HepG2 (cell line): Measurements from ENCODE around the gene UBE2Q1. TPM values are rescaled to one million over a fixed set of nuclear protein-coding genes. Genes with fewer than 3 reads are reported as not detected.
A peak's percentile ranks its signal among the peaks of the same experiment; 100 is the strongest.

Source experiments
- CBX1 ChIP-seq: IDR thresholded peaks from one replicate; pipeline ENCODE4 v1.6.1; 2016; ENCODE audit warnings: antibody characterized with exemption, low read depth
- HNRNPUL1 ChIP-seq: fragments of 200-400 bp; formaldehyde crosslinking; IDR thresholded peaks from 2 replicates; pipeline ENCODE4 v1.6.1; 2017; ENCODE audit warnings: low read depth, mild to moderate bottlenecking, low read length, moderate library complexity
- MAZ ChIP-seq, 2 experiments: sonication (generic) in 1 of 2; formaldehyde crosslinking in 1 of 2; IDR thresholded peaks; 2 replicates each; pipeline versions ENCODE4 v1.5.0 to v1.6.1; 2012 to 2020; ENCODE audit warnings: low read depth in 2 of 2, mild to moderate bottlenecking in 2 of 2, borderline replicate concordance in 1 of 2, improper control_type of control experiment in 1 of 2, low read length in 1 of 2, missing genetic modification reagents in 1 of 2, moderate library complexity in 1 of 2
- SP2 ChIP-seq: sonication (generic); formaldehyde crosslinking; IDR thresholded peaks from 2 replicates; pipeline ENCODE4 v1.5.1; 2020; ENCODE audit warnings: mild to moderate bottlenecking, missing genetic modification reagents
- SRF ChIP-seq: IDR thresholded peaks from 2 replicates; pipeline ENCODE4 v1.6.1; 2011; ENCODE audit warnings: mild to moderate bottlenecking, low read depth, low read length, moderate library complexity
- STAG1 ChIP-seq: sonication (generic); formaldehyde crosslinking; IDR thresholded peaks from 2 replicates; pipeline ENCODE4 v1.4.0; 2020; ENCODE audit warnings: missing genetic modification reagents
- TOPORS ChIP-seq: sonication (generic); formaldehyde crosslinking; IDR thresholded peaks from 2 replicates; pipeline ENCODE4 v1.8.0; 2023; ENCODE audit warnings: mild to moderate bottlenecking, missing genetic modification reagents
- ZFP82 ChIP-seq: sonication (generic); formaldehyde crosslinking; IDR thresholded peaks from 2 replicates; pipeline ENCODE4 v1.5.1; 2020; ENCODE audit warnings: mild to moderate bottlenecking, missing genetic modification reagents, borderline replicate concordance
- ZKSCAN5 ChIP-seq: sonication (generic); formaldehyde crosslinking; IDR thresholded peaks from 2 replicates; pipeline ENCODE4 v1.5.1; 2020; ENCODE audit warnings: mild to moderate bottlenecking, missing genetic modification reagents
- ZNF138 ChIP-seq: sonication (generic); formaldehyde crosslinking; IDR thresholded peaks from 2 replicates; pipeline ENCODE4 v1.5.0; 2020; ENCODE audit warnings: mild to moderate bottlenecking, low read depth, missing genetic modification reagents
- ZNF232 ChIP-seq: sonication (generic); formaldehyde crosslinking; IDR thresholded peaks from 2 replicates; pipeline ENCODE4 v1.4.0; 2020; ENCODE audit warnings: missing genetic modification reagents, borderline replicate concordance
- polyA plus RNA-seq, 8 experiments: library from polyadenylated mRNA; depleted of rRNA in 3 of 8; stranded (reverse) in 7 of 8; unstranded in 1 of 8; fragments of >200 nt; fragmentation: Illumina TruSeq in 4 of 8; extraction: Trizol in 4 of 8; gene quantifications; 2 replicates each; pipeline versions ENCODE4 v1.2.1 to v1.2.3, GENCODE V29; 2011 to 2016; ENCODE audit warnings: low read depth in 4 of 8, missing spikeins in 1 of 8, mixed read lengths in 1 of 8; ENCODE audit not compliant: insufficient read depth in 1 of 8
- total RNA-seq, 5 experiments: library from RNA; depleted of rRNA; stranded (reverse); fragments of >200 nt; fragmentation: Illumina TruSeq; extraction: Trizol; gene quantifications; 2 replicates each; pipeline ENCODE4 v1.2.3, GENCODE V29; 2016; ENCODE audit warnings: low read depth in 1 of 5
- TF ChIP-seq, protein P1 (sequence below): fragments of 450-650 bp; IDR thresholded peaks from 2 replicates; pipeline ENCODE4 v1.6.1; 2016
- TF ChIP-seq, protein P2 (sequence below): sonication (generic); formaldehyde crosslinking; IDR thresholded peaks from 2 replicates; pipeline ENCODE4 v1.8.1; 2023; ENCODE audit warnings: mild to moderate bottlenecking, missing genetic modification reagents, borderline replicate concordance
- TF ChIP-seq, protein P3 (sequence below): sonication (generic); formaldehyde crosslinking; IDR thresholded peaks from 2 replicates; pipeline ENCODE4 v1.8.0; 2022; ENCODE audit warnings: mild to moderate bottlenecking, missing genetic modification reagents, borderline replicate concordance
- TF ChIP-seq, protein P4 (sequence below): sonication (generic); formaldehyde crosslinking; IDR thresholded peaks from 2 replicates; pipeline ENCODE4 v1.4.0; 2020; ENCODE audit warnings: missing genetic modification reagents, low read depth, mild to moderate bottlenecking, borderline replicate concordance
- TF ChIP-seq, protein P5 (sequence below): sonication (generic); formaldehyde crosslinking; conservative IDR thresholded peaks from 2 replicates; pipeline ENCODE4 v1.4.0; 2020; ENCODE audit warnings: mild to moderate bottlenecking, missing genetic modification reagents, moderate library complexity
- TF ChIP-seq, protein P6 (sequence below): sonication (generic); formaldehyde crosslinking; IDR thresholded peaks from 2 replicates; pipeline ENCODE4 v1.5.1; 2020; ENCODE audit warnings: missing genetic modification reagents, mild to moderate bottlenecking, borderline replicate concordance

The UBE2Q1 gene
- total and polyA plus RNA-seq, 2 of the 13 experiments (the other 11 are each of a cell fraction or from before 2014, with no cell fraction given), result 11.7 to 41.7 TPM

DNA sequence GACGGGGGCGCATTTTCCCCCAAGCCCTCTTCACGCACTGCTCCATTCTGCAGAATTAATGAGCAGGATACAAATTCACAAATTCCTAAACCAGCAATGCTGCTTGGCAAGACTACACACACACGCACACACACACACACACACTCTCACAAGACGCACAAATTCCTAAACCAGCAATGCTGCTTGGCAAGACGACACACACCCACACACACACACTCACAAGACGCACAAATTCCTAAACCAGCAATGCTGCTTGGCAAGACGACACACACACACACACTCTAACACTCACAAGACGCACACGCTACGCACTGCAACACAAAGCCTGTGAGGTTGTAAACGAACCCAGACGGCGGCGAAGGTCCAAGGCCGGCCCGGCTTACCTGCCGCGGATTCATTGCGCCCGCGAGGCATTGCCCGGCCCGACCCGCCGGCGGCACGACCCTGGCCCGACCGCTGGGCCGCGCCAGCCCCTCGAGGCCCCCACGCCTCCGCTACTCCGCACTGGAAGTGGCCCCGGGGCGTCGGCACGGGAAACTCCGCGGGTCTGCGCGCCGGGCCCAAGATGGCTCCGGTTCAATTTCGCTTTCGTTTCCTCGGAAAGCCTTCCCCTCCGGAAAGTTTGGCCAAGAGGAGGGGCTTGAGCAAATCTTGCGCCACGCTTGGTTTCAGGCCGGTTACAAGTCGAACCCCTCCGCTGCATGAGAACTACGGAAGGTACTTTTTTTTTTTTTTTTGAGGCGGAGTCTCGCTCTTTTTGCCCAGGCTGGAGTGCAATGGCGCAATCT is 49.3 kb upstream of the UBE2Q1 start, which contains the start of gene ADAR (continued):
- TF ChIP-seq, protein P1, sequence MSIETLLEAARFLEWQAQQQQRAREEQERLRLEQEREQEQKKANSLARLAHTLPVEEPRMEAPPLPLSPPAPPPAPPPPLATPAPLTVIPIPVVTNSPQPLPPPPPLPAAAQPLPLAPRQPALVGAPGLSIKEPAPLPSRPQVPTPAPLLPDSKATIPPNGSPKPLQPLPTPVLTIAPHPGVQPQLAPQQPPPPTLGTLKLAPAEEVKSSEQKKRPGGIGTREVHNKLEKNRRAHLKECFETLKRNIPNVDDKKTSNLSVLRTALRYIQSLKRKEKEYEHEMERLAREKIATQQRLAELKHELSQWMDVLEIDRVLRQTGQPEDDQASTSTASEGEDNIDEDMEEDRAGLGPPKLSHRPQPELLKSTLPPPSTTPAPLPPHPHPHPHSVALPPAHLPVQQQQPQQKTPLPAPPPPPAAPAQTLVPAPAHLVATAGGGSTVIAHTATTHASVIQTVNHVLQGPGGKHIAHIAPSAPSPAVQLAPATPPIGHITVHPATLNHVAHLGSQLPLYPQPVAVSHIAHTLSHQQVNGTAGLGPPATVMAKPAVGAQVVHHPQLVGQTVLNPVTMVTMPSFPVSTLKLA, result no peak
- TF ChIP-seq, protein P2, sequence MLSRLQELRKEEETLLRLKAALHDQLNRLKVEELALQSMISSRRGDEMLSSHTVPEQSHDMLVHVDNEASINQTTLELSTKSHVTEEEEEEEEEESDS (CRISPR knock-in tag), result no peak
- no peak for TF ChIP-seq STAG1 (CRISPR knock-in tag)
- TF ChIP-seq CBX1, result peak; percentile 23
- no peak for TF ChIP-seq ZKSCAN5 (CRISPR knock-in tag)
- no peak for TF ChIP-seq SP2 (CRISPR knock-in tag)
- TF ChIP-seq, protein P3, sequence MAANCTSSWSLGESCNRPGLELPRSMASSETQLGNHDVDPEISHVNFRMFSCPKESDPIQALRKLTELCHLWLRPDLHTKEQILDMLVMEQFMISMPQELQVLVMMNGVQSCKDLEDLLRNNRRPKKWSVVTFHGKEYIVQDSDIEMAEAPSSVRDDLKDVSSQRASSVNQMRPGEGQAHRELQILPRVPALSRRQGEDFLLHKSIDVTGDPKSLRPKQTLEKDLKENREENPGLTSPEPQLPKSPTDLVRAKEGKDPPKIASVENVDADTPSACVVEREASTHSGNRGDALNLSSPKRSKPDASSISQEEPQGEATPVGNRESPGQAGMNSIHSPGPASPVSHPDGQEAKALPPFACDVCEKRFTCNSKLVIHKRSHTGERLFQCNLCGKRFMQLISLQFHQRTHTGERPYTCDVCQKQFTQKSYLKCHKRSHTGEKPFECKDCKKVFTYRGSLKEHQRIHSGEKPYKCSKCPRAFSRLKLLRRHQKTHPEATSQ (CRISPR knock-in tag), result no peak
- TF ChIP-seq TOPORS, result no peak
- TF ChIP-seq, protein P4, sequence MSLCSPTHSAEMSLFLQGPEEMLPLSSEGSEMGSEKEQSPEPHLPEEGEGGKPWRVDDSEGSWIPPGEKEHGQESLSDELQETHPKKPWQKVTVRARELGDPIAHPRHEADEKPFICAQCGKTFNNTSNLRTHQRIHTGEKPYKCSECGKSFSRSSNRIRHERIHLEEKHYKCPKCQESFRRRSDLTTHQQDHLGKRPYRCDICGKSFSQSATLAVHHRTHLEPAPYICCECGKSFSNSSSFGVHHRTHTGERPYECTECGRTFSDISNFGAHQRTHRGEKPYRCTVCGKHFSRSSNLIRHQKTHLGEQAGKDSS (CRISPR knock-in tag), result 0 out of 2 replicates have a peak, but pooled peaks have one; percentile 38
- peak; percentile 47; the same call in 1 of the 2 replicates for TF ChIP-seq MAZ (IDR thresholded peaks at IDR 0.05; ENCODE audit: borderline replicate concordance, low read depth, low read length)
- peak; percentile 31; the same call in 1 of the 2 replicates for TF ChIP-seq MAZ (CRISPR knock-in tag; IDR thresholded peaks at IDR 0.05; ENCODE audit: low read depth)
- TF ChIP-seq, protein P5, sequence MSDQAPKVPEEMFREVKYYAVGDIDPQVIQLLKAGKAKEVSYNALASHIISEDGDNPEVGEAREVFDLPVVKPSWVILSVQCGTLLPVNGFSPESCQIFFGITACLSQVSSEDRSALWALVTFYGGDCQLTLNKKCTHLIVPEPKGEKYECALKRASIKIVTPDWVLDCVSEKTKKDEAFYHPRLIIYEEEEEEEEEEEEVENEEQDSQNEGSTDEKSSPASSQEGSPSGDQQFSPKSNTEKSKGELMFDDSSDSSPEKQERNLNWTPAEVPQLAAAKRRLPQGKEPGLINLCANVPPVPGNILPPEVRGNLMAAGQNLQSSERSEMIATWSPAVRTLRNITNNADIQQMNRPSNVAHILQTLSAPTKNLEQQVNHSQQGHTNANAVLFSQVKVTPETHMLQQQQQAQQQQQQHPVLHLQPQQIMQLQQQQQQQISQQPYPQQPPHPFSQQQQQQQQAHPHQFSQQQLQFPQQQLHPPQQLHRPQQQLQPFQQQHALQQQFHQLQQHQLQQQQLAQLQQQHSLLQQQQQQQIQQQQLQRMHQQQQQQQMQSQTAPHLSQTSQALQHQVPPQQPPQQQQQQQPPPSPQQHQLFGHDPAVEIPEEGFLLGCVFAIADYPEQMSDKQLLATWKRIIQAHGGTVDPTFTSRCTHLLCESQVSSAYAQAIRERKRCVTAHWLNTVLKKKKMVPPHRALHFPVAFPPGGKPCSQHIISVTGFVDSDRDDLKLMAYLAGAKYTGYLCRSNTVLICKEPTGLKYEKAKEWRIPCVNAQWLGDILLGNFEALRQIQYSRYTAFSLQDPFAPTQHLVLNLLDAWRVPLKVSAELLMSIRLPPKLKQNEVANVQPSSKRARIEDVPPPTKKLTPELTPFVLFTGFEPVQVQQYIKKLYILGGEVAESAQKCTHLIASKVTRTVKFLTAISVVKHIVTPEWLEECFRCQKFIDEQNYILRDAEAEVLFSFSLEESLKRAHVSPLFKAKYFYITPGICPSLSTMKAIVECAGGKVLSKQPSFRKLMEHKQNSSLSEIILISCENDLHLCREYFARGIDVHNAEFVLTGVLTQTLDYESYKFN (CRISPR knock-in tag), result no peak
- TF ChIP-seq ZNF232 (CRISPR knock-in tag), result no peak
- TF ChIP-seq, protein P6, sequence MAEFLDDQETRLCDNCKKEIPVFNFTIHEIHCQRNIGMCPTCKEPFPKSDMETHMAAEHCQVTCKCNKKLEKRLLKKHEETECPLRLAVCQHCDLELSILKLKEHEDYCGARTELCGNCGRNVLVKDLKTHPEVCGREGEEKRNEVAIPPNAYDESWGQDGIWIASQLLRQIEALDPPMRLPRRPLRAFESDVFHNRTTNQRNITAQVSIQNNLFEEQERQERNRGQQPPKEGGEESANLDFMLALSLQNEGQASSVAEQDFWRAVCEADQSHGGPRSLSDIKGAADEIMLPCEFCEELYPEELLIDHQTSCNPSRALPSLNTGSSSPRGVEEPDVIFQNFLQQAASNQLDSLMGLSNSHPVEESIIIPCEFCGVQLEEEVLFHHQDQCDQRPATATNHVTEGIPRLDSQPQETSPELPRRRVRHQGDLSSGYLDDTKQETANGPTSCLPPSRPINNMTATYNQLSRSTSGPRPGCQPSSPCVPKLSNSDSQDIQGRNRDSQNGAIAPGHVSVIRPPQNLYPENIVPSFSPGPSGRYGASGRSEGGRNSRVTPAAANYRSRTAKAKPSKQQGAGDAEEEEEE (CRISPR knock-in tag), result no peak
- 0 out of 2 replicates have a peak, but pooled peaks have one; percentile 28 for TF ChIP-seq SRF
- no peak for TF ChIP-seq ZFP82 (CRISPR knock-in tag)
- TF ChIP-seq HNRNPUL1, result no peak
- no peak; the same call in 1 of the 2 replicates for TF ChIP-seq ZNF138 (CRISPR knock-in tag)
